Activated T-cell treated with anti-CD3 and anti-CD28 coated beads, Interleukin-2, amount 50 U/mL, for 4 hours (primary cell): ENCODE results near the gene COG5. TPM values are rescaled to one million over a fixed set of nuclear protein-coding genes. Genes with fewer than 3 reads are reported as not detected.

Source experiments
- ATAC-seq, 2 donors: fragments of 200-7000 bp; cut with Tn5 transposase; one replicate each; pipeline ENCODE4 v1.10.0; 2021
- DNase-seq: peaks from one replicate; pipeline ENCODE4 v3.0.0-alpha.2; 2020
- H3K27me3 Mint-ChIP-seq: one replicate; pipeline ENCODE4 v1.8.0; 2021; ENCODE audit warnings: low read depth, mixed read lengths
- H3K36me3 Mint-ChIP-seq: one replicate; pipeline ENCODE4 v1.8.0; 2022; ENCODE audit warnings: mixed read lengths; ENCODE audit not compliant: insufficient read depth
- H3K4me1 Mint-ChIP-seq: one replicate; pipeline ENCODE4 v1.8.0; 2021; ENCODE audit warnings: low read depth, mixed read lengths
- H3K4me3 Mint-ChIP-seq: one replicate; pipeline ENCODE4 v1.8.0; 2021; ENCODE audit warnings: mild to moderate bottlenecking, moderate library complexity, mixed read lengths
- H3K9me3 Mint-ChIP-seq: one replicate; pipeline ENCODE4 v1.8.0; 2021; ENCODE audit warnings: mixed read lengths
- total RNA-seq, 3 donors: library from RNA; stranded (reverse); gene quantifications; one replicate each; pipeline ENCODE4 v1.2.1, GENCODE V29; 2021

Gene COG5
- total RNA-seq, 3 donors from 2014 or later: 30.3 to 40.9 (median 40.0) TPM

GRCh38 chr7:107392830-107393229 lies 170.9 kb downstream of the COG5 start:
- H3K36me3 Mint-ChIP-seq: peaks cover 13% of the 10 kb centered on the region
- DNase-seq (no peak), ATAC-seq (no peak)
- H3K9me3 Mint-ChIP-seq: no peaks in the 10 kb centered on the region
- no peaks in the 10 kb centered on the region for H3K27me3 Mint-ChIP-seq
- H3K4me1 Mint-ChIP-seq: no peaks in the 10 kb centered on the region
- H3K4me3 Mint-ChIP-seq: no peak overlapping the region

GRCh38 chr7:107390916-107391315 lies 172.8 kb downstream of the COG5 start:
- ATAC-seq: no peak
- H3K27me3 Mint-ChIP-seq: no peaks in the 10 kb centered on the region
- no peaks in the 10 kb centered on the region for H3K9me3 Mint-ChIP-seq
- H3K4me1 Mint-ChIP-seq: no peaks in the 10 kb centered on the region
- no peak overlapping the region for H3K4me3 Mint-ChIP-seq
- DNase-seq: no peak
- H3K36me3 Mint-ChIP-seq: peaks cover 10% of the 10 kb centered on the region

GRCh38 chr7:107388604-107389003 lies 175.1 kb downstream of the COG5 start:
- Mint-ChIP-seq H3K4me3 (no peak overlapping the region), H3K27me3 (no peaks in the 10 kb centered on the region), H3K4me1 (no peaks in the 10 kb centered on the region), H3K36me3 (peaks cover 11% of the 10 kb centered on the region), H3K9me3 (no peaks in the 10 kb centered on the region)
- DNase-seq: no peak
- ATAC-seq: no peak

GRCh38 chr7:107387573-107388219 lies 176.0 kb downstream of the COG5 start:
- no peak for ATAC-seq
- Mint-ChIP-seq H3K4me1 (no peaks in the 10 kb centered on the region), H3K27me3 (no peaks in the 10 kb centered on the region), H3K9me3 (no peaks in the 10 kb centered on the region), H3K36me3 (peaks cover 6% of the 10 kb centered on the region), H3K4me3 (no peak overlapping the region)
- no peak for DNase-seq

- Mint-ChIP-seq H3K4me3 (no peak overlapping the region), H3K27me3 (no peaks in the 10 kb centered on the region), H3K36me3 (peaks cover 6% of the 10 kb centered on the region), H3K4me1 (no peaks in the 10 kb centered on the region), H3K9me3 (no peaks in the 10 kb centered on the region)
- DNase-seq: no peak
- ATAC-seq: no peak
Observed at GRCh38 chr7:107387128-107387527, 176.6 kb downstream of the COG5 start.

- DNase-seq (no peak), ATAC-seq (no peak)
- no peaks in the 10 kb centered on the region for H3K4me1 Mint-ChIP-seq
- peaks cover 6% of the 10 kb centered on the region for H3K36me3 Mint-ChIP-seq
- H3K27me3 Mint-ChIP-seq: no peaks in the 10 kb centered on the region
- no peak overlapping the region for H3K4me3 Mint-ChIP-seq
- no peaks in the 10 kb centered on the region for H3K9me3 Mint-ChIP-seq
Observed at GRCh38 chr7:107386548-107387102, 177.1 kb downstream of the COG5 start.

- no peaks in the 10 kb centered on the region for H3K27me3 Mint-ChIP-seq
- DNase-seq: no peak
- H3K4me3 Mint-ChIP-seq: no peak overlapping the region
- no peaks in the 10 kb centered on the region for H3K4me1 Mint-ChIP-seq
- peaks cover 3% of the 10 kb centered on the region for H3K36me3 Mint-ChIP-seq
- no peak for ATAC-seq
- no peaks in the 10 kb centered on the region for H3K9me3 Mint-ChIP-seq
Observed at GRCh38 chr7:107384025-107384424, 179.7 kb downstream of the COG5 start.

- no peaks in the 10 kb centered on the region for H3K4me1 Mint-ChIP-seq
- no peak for ATAC-seq
- H3K36me3 Mint-ChIP-seq: peaks cover 3% of the 10 kb centered on the region
- no peak overlapping the region for H3K4me3 Mint-ChIP-seq
- no peak for DNase-seq
- H3K9me3 Mint-ChIP-seq: no peaks in the 10 kb centered on the region
- no peaks in the 10 kb centered on the region for H3K27me3 Mint-ChIP-seq
Observed at GRCh38 chr7:107383203-107383602, 180.5 kb downstream of the COG5 start.

GRCh38 chr7:107381453-107381852 lies 182.3 kb downstream of the COG5 start:
- peaks cover 8% of the 10 kb centered on the region for H3K36me3 Mint-ChIP-seq
- DNase-seq (no peak), ATAC-seq (no peak)
- H3K9me3 Mint-ChIP-seq: no peaks in the 10 kb centered on the region
- H3K27me3 Mint-ChIP-seq: no peaks in the 10 kb centered on the region
- no peak overlapping the region for H3K4me3 Mint-ChIP-seq
- no peaks in the 10 kb centered on the region for H3K4me1 Mint-ChIP-seq

- DNase-seq (no peak), ATAC-seq (no peak)
- no peaks in the 10 kb centered on the region for H3K27me3 Mint-ChIP-seq
Observed at GRCh38 chr7:107373354-107373753, 190.4 kb downstream of the COG5 start.

GRCh38 chr7:107372298-107372697 lies 191.4 kb downstream of the COG5 start:
- ATAC-seq (no peak), DNase-seq (no peak)
- H3K9me3 Mint-ChIP-seq: no peaks in the 10 kb centered on the region
- H3K36me3 Mint-ChIP-seq: peaks cover 17% of the 10 kb centered on the region
- no peaks in the 10 kb centered on the region for H3K4me1 Mint-ChIP-seq
- no peaks in the 10 kb centered on the region for H3K27me3 Mint-ChIP-seq
- H3K4me3 Mint-ChIP-seq: no peak overlapping the region

More at GRCh38 chr7:107373354-107373753, 190.4 kb downstream of the COG5 start:
- H3K4me1 Mint-ChIP-seq: no peaks in the 10 kb centered on the region
- no peaks in the 10 kb centered on the region for H3K9me3 Mint-ChIP-seq
- H3K36me3 Mint-ChIP-seq: peaks cover 17% of the 10 kb centered on the region
- H3K4me3 Mint-ChIP-seq: no peak overlapping the region

GRCh38 chr7:107370816-107371215 lies 192.9 kb downstream of the COG5 start:
- ATAC-seq (no peak), DNase-seq (no peak)
- no peaks in the 10 kb centered on the region for H3K27me3 Mint-ChIP-seq
- H3K36me3 Mint-ChIP-seq: peaks cover 25% of the 10 kb centered on the region
- no peak overlapping the region for H3K4me3 Mint-ChIP-seq
- H3K9me3 Mint-ChIP-seq: no peaks in the 10 kb centered on the region
- no peaks in the 10 kb centered on the region for H3K4me1 Mint-ChIP-seq

- Mint-ChIP-seq H3K36me3 (peaks cover 47% of the 10 kb centered on the region), H3K4me1 (no peaks in the 10 kb centered on the region), H3K27me3 (no peaks in the 10 kb centered on the region), H3K9me3 (no peaks in the 10 kb centered on the region), H3K4me3 (no peak overlapping the region)
- ATAC-seq (no peak), DNase-seq (no peak)
Observed at GRCh38 chr7:107364787-107365186, 198.9 kb downstream of the COG5 start.

GRCh38 chr7:107359520-107360316 lies 204.0 kb downstream of the COG5 start:
- ATAC-seq (no peak), DNase-seq (no peak)
- H3K4me3 Mint-ChIP-seq: no peak overlapping the region
- H3K36me3 Mint-ChIP-seq: peaks cover 44% of the 10 kb centered on the region
- H3K27me3 Mint-ChIP-seq: no peaks in the 10 kb centered on the region
- H3K9me3 Mint-ChIP-seq: no peaks in the 10 kb centered on the region
- no peaks in the 10 kb centered on the region for H3K4me1 Mint-ChIP-seq

GRCh38 chr7:107355616-107356015 lies 208.1 kb downstream of the COG5 start:
- no peak overlapping the region for H3K4me3 Mint-ChIP-seq
- H3K9me3 Mint-ChIP-seq: no peaks in the 10 kb centered on the region
- no peaks in the 10 kb centered on the region for H3K27me3 Mint-ChIP-seq
- no peaks in the 10 kb centered on the region for H3K4me1 Mint-ChIP-seq
- ATAC-seq (no peak), DNase-seq (no peak)
- H3K36me3 Mint-ChIP-seq: peaks cover 39% of the 10 kb centered on the region
